Ovary (tissue), 9 donors: Measurements from ENCODE around the gene MBNL3. TPM values are rescaled to one million over a fixed set of nuclear protein-coding genes. Genes with fewer than 3 reads are reported as not detected.

Experiments used
- DNase-seq, 5 donors: peaks; one replicate each; pipeline ENCODE4 v3.0.0-alpha.2; 2019 to 2020
- H3K27ac ChIP-seq, 2 donors: fragments of 200-600 bp; one replicate each; pipeline versions ENCODE4 v1.5.1 to v1.8.0; 2019 to 2022
- H3K27me3 ChIP-seq: fragments of 200-600 bp; one replicate; pipeline ENCODE4 v1.8.0; 2022
- H3K36me3 ChIP-seq: fragments of 200-600 bp; sonication (generic); one replicate; pipeline ENCODE4 v1.5.1; 2019
- H3K4me1 ChIP-seq: one replicate; pipeline ENCODE4 v1.8.1; 2013; ENCODE audit warnings: mild to moderate bottlenecking, moderate library complexity; ENCODE audit not compliant: insufficient read depth
- H3K4me3 ChIP-seq: fragments of 200-600 bp; sonication (generic); one replicate; pipeline ENCODE4 v1.5.1; 2017
- H3K9me3 ChIP-seq, 2 donors: fragments of 200-600 bp in 1 of 2; sonication (generic) in 1 of 2; one replicate each; pipeline versions ENCODE4 v1.5.1 to v1.8.1; 2013 to 2019; ENCODE audit warnings: mild to moderate bottlenecking in 1 of 2, moderate library complexity in 1 of 2
- CTCF ChIP-seq, 3 donors: fragments of 450-650 bp in 2 of 3; fragments of 200-600 bp in 1 of 3; IDR thresholded peaks; one replicate each; pipeline versions ENCODE4 v1.5.1 to v1.8.0; 2016 to 2022; ENCODE audit warnings: antibody characterized with exemption in 3 of 3, mild to moderate bottlenecking in 1 of 3
- EP300 ChIP-seq: sonication (generic); formaldehyde crosslinking; IDR thresholded peaks from one replicate; pipeline ENCODE4 v1.6.1; 2017; ENCODE audit warnings: antibody characterized with exemption
- POLR2A ChIP-seq: fragments of 450-650 bp; IDR thresholded peaks from one replicate; pipeline ENCODE4 v1.6.1; 2017; ENCODE audit warnings: antibody characterized with exemption, mild to moderate bottlenecking, moderate library complexity
- WGBS, 3 donors: extraction: QIAGEN DNeasy Blood & Tissue Kit in 1 of 3; methylation state at CpG; one replicate each; pipeline versions ENCODE4 v1.1.5 to v1.1.7; 2013 to 2017; 5-methylcytosine and 5-hydroxymethylcytosine counted together
- intact Hi-C, 4 donors: fragments of 100-400 bp; cut with DNase I; formaldehyde crosslinking; loops; one replicate each; pipeline versions ENCODE4 v1.11.0 to v1.15.1; 2022 to 2023
- polyA plus RNA-seq, 2 donors: library from polyadenylated mRNA; stranded (reverse); fragments of 200-250 nt in 1 of 2; fragments of 350-450 nt in 1 of 2; fragmentation: Illumina TruSeq in 1 of 2; extraction: RNeasy Lipid Tissue Mini Kit (QIAGEN cat#74804) in 1 of 2; gene quantifications; one replicate each; pipeline ENCODE4 v1.2.3, GENCODE V29; 2013 to 2014
- total RNA-seq, 7 donors: library from RNA; depleted of rRNA in 2 of 7; stranded (reverse); fragments of >200 nt in 2 of 7; fragmentation: NEBNext Ultra II Directional in 3 of 7; extraction: Animal tissue kit (Norgen Biotek cat#: 25700) in 3 of 7; gene quantifications; one replicate each; pipeline versions ENCODE4 v1.1.0 to v1.2.4, GENCODE V29; 2016 to 2023
- donor health status: DM: no; HTN: no; CAD: no; lungs with moderate emphysema.
- donor health status: DM: no; HTN: no; CAD: no.
- donor health status: Bipolar disorder and iron deficiency.
- donor health status: DM: yes; HTN: yes; CAD: no.
- donor health status: DM: no; HTN: no; CAD: no.
- donor health status: DM: yes; HTN: yes; CAD: no.

Gene MBNL3
- total and polyA plus RNA-seq, 9 donors = 1.1 to 56.2 (median 13.3) TPM

GRCh38 chrX:132369617-132370326 is 119.1 kb downstream of the MBNL3 start:
- WGBS, 3 donors = 64 to 77% (median 68%) methylated on average over 2 of the region's 2 CpGs
- Histone ChIP-seq H3K27ac (no peak overlapping the region), H3K4me3 (no peak overlapping the region), H3K9me3 (no peaks in the 10 kb centered on the region), H3K27me3 (no peaks in the 10 kb centered on the region), H3K4me1 (no peaks in the 10 kb centered on the region), H3K36me3 (no peaks in the 10 kb centered on the region)
- intact Hi-C loops = no loop called here
- TF ChIP-seq POLR2A (no peak), EP300 (no peak), CTCF (IDR thresholded peaks at IDR 0.05) (no peak)
- DNase-seq = no peak

- no peak for TF ChIP-seq CTCF (IDR thresholded peaks at IDR 0.05)
- no peak for TF ChIP-seq EP300
- TF ChIP-seq POLR2A = no peak
- Histone ChIP-seq H3K36me3 (no peaks in the 10 kb centered on the region), H3K27me3 (no peaks in the 10 kb centered on the region), H3K4me3 (no peak overlapping the region), H3K4me1 (no peaks in the 10 kb centered on the region), H3K27ac (no peak overlapping the region), H3K9me3 (no peaks in the 10 kb centered on the region)
- intact Hi-C loops = no loop called here
- DNase-seq = no peak
Observed at GRCh38 chrX:132367984-132368383, 120.9 kb downstream of the MBNL3 start.

DNA sequence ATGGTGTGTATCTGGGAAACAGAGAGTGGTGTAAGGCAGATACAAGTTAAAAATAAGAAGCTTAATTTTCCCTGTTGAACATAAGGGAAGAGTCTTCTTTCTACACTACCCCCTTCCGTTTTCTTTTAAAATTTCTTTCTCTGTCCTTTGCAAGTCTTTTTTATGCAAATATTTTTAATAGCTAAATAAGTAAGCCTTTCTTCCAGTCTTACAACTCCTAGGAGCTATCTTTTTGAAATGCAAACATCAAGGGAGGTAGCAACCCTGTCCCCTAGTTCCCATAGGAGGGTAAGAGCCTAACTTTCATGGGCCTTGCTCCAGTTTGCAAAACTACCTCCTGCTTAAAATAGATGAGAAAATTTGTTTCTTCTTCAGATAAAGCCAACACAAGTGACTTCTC is 121.5 kb downstream of the MBNL3 start:
- Histone ChIP-seq H3K9me3 (no peaks in the 10 kb centered on the region), H3K36me3 (no peaks in the 10 kb centered on the region), H3K4me3 (no peak overlapping the region), H3K27ac (no peak overlapping the region), H3K4me1 (no peaks in the 10 kb centered on the region), H3K27me3 (no peaks in the 10 kb centered on the region)
- 52 to 62% (median 59%) methylated on average over 1 of the region's 1 CpG for WGBS, 3 donors
- no peak for DNase-seq
- TF ChIP-seq EP300 = no peak
- no peak for TF ChIP-seq POLR2A
- TF ChIP-seq CTCF (IDR thresholded peaks at IDR 0.05) = no peak
- intact Hi-C loops = no loop called here

DNA sequence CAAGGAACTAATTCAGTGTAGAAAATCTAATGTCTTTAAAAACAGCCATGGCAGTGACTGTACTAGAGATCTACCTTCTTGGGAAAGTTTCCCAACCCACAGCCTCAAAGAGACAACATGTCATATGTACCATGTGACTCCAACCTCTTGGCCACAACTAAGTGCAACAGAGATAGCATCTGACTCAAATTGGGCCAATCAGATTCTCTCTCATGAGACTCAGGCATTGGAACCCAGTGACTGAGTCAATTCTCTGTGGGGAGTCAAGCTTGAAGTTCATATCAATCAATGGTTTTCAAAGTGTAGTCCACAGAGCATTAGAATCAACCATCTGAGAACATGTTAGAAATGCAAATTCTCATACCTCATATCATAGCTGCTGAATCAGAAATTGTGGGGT is 123.3 kb downstream of the MBNL3 start:
- no peaks in the 10 kb centered on the region for H3K27me3 ChIP-seq
- no peak overlapping the region for H3K27ac ChIP-seq
- H3K4me1 ChIP-seq = no peaks in the 10 kb centered on the region
- intact Hi-C loops = no loop called here
- H3K36me3 ChIP-seq = no peaks in the 10 kb centered on the region
- H3K9me3 ChIP-seq = no peaks in the 10 kb centered on the region
- no peak overlapping the region for H3K4me3 ChIP-seq
- TF ChIP-seq EP300 (no peak), CTCF (IDR thresholded peaks at IDR 0.05) (no peak), POLR2A (no peak)
- no peak for DNase-seq
